Measurements from ENCODE around the gene ARHGAP8.

ARHGAP8 gene

GRCh38 chr22:44807232-44807631, 54.9 kb downstream of the ARHGAP8 start:
- DNase-seq = no peak

- DNase-seq = no peak
Measured at GRCh38 chr22:44807915-44808690, 55.7 kb downstream of the ARHGAP8 start.

- no peak for DNase-seq
Measured at GRCh38 chr22:44809456-44809855, 57.1 kb downstream of the ARHGAP8 start.

- no peak for DNase-seq
Measured at GRCh38 chr22:44811141-44811540, 58.8 kb downstream of the ARHGAP8 start.

GRCh38 chr22:44813416-44813815, 61.0 kb downstream of the ARHGAP8 start:
- DNase-seq = no peak

- DNase-seq = no peak
Measured at GRCh38 chr22:44814266-44815098, 62.1 kb downstream of the ARHGAP8 start.

GRCh38 chr22:44815099-44816070, 63.0 kb downstream of the ARHGAP8 start:
- DNase-seq = no peak

- no peak for DNase-seq
Measured at GRCh38 chr22:44816141-44816540, 63.8 kb downstream of the ARHGAP8 start.

GRCh38 chr22:44818727-44819126, 66.4 kb downstream of the ARHGAP8 start:
- no peak for DNase-seq

GRCh38 chr22:44819966-44820631, 67.7 kb downstream of the ARHGAP8 start:
- DNase-seq = no peak

GRCh38 chr22:44821741-44822475, 69.5 kb downstream of the ARHGAP8 start:
- DNase-seq = no peak

- DNase-seq = no peak
Measured at GRCh38 chr22:44822534-44822933, 70.2 kb downstream of the ARHGAP8 start.

- DNase-seq = no peak
Measured at GRCh38 chr22:44823396-44823795, 71.0 kb downstream of the ARHGAP8 start.

GRCh38 chr22:44823806-44824205, 71.4 kb downstream of the ARHGAP8 start:
- DNase-seq = no peak

GRCh38 chr22:44824271-44824670, 71.9 kb downstream of the ARHGAP8 start:
- DNase-seq = no peak

GRCh38 chr22:44825310-44826150, 73.2 kb downstream of the ARHGAP8 start:
- no peak for DNase-seq

GRCh38 chr22:44827666-44828190, 75.4 kb downstream of the ARHGAP8 start:
- no peak for DNase-seq

GRCh38 chr22:44828193-44828592, 75.8 kb downstream of the ARHGAP8 start:
- DNase-seq = no peak

GRCh38 chr22:44831885-44832284, 79.5 kb downstream of the ARHGAP8 start:
- no peak for DNase-seq

GRCh38 chr22:44834065-44834464, 81.7 kb downstream of the ARHGAP8 start:
- DNase-seq = no peak

All from NCI-H1092 treated with DMSO at 0.1 percent for 48 hours (cell line).